GM12801 (cell line): Measurements from ENCODE around the gene CARD9.

Experiments used
- CTCF ChIP-seq: IDR thresholded peaks from one replicate; pipeline ENCODE4 v1.5.1; 2011; ENCODE audit warnings: control low read depth; ENCODE audit not compliant: insufficient read length; ENCODE audit errors: extremely low read depth

The CARD9 gene

GRCh38 chr9:136346157-136346481 lies 27.4 kb downstream of the CARD9 start:
- no peak for TF ChIP-seq CTCF

- no peak for TF ChIP-seq CTCF
These were observed 27.9 kb downstream of the CARD9 start for GRCh38 chr9:136345281-136346156.

GRCh38 chr9:136344544-136345280 lies 28.8 kb downstream of the CARD9 start:
- TF ChIP-seq CTCF: no peak

GRCh38 chr9:136343884-136344269 lies 29.6 kb downstream of the CARD9 start:
- no peak for TF ChIP-seq CTCF

GRCh38 chr9:136343121-136343883 lies 30.2 kb downstream of the CARD9 start:
- no peak for TF ChIP-seq CTCF

GRCh38 chr9:136342181-136343120 lies 31.0 kb downstream of the CARD9 start:
- TF ChIP-seq CTCF: no peak
